Muscle layer of colon (tissue), 2 donors: ENCODE data around the gene FBXW10.
"Not testable (repeated sequence)": the region's sequence is repeated elsewhere in the genome, so short reads cannot be mapped to it uniquely, and the experiment has no call there.

Experiments used
- H3K27ac ChIP-seq: one replicate; pipeline ENCODE4 v1.7.0; 2013; ENCODE audit warnings: low read depth, mild to moderate bottlenecking, low read length, moderate library complexity
- H3K27me3 ChIP-seq, 2 donors: one replicate each; pipeline ENCODE4 v1.7.0; 2013; ENCODE audit warnings: low read length in 2 of 2, mild to moderate bottlenecking in 2 of 2; ENCODE audit not compliant: insufficient read depth in 2 of 2, control insufficient read depth in 1 of 2
- H3K36me3 ChIP-seq: one replicate; pipeline ENCODE4 v1.7.0; 2013; ENCODE audit warnings: mild to moderate bottlenecking, low read length; ENCODE audit not compliant: insufficient read depth
- H3K4me1 ChIP-seq: one replicate; pipeline ENCODE4 v1.7.0; 2013; ENCODE audit warnings: mild to moderate bottlenecking, low read length; ENCODE audit not compliant: insufficient read depth
- H3K4me3 ChIP-seq, 2 donors: one replicate each; pipeline ENCODE4 v1.7.0; 2013; ENCODE audit warnings: low read length in 2 of 2, low read depth in 1 of 2, mild to moderate bottlenecking in 1 of 2, moderate library complexity in 1 of 2
- H3K9ac ChIP-seq: one replicate; pipeline ENCODE4 v1.7.0; 2013; ENCODE audit warnings: low read length
- H3K9me3 ChIP-seq: one replicate; pipeline ENCODE4 v1.7.0; 2013; ENCODE audit warnings: mild to moderate bottlenecking, low read length
- donor health status: abdominal sarcoma.
- donor health status: Adenocarcinoma of cecum.

Gene FBXW10

DNA sequence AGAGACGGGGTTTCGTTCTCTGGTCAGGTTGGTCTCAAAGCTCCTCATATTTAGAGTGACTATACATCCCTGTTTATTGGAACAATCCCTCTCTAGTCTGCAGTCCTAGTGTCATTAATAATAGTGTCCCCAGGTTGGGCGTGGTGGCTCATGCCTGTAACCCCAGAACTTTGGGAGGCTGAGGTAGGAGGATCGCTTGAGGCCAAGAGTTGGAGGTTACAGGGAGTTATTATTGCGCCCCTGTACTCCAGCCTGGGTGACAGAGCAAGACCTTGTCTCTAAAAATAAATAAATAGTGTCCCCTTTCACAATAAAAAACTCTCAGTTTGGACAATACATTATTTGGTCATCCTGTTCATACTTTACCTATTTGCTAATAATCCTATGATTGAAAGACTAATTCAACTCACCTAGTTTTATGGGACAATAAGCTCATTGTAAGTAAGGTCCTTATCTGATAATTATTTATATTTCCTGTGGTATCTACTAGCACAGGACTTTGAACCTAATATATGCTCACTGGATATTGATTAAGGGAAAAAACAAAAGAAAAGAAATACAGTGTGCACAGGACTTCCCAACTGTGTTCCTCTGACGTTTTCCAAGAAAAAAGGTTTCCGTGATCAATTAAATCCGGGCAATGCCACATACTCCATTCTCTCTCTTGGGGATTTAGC lies 13.7 kb downstream of the FBXW10 start:
- not testable (repeated sequence) for H3K27ac ChIP-seq, H3K27me3 ChIP-seq, H3K36me3 ChIP-seq, H3K4me1 ChIP-seq, H3K4me3 ChIP-seq, H3K9me3 ChIP-seq, H3K9ac ChIP-seq

DNA sequence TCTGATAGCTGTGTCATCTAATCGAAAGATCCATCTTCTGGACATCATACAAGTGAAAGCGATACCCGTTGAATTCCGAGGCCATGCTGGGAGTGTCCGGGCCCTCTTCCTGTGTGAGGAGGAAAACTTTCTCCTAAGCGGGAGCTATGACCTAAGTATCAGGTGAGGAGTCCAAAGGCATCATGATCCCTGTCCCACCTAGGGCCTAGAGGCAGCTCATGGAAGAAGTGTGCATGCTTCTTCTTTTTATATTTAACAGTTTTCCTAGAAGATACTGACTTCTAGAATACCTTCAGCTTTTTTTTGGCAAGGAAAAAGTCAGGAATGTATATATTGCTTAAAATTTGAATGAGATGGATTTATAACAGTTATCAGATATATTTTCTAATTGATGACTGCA lies 14.5 kb downstream of the FBXW10 start:
- not testable (repeated sequence) for H3K9me3 ChIP-seq, H3K4me3 ChIP-seq, H3K27me3 ChIP-seq, H3K4me1 ChIP-seq, H3K27ac ChIP-seq, H3K36me3 ChIP-seq, H3K9ac ChIP-seq

DNA sequence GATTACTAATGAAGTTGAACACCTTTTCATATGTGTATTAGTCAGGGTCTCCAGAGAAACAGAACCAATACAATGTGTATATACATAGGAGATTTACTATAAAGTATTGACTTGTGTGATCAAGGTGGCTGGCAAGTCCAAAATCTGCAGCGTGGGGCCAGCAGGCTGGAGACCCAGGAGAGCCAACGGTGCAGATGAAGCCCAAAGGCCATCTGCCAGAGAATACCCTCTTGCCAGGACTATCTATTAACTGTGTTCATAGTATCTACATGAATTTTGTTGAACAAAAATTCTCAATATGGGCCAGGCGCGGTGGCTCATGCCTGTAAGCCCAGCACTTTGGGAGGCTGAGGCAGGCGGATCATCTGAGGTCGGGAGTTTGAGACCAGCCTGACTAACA lies 16.4 kb downstream of the FBXW10 start:
- not testable (repeated sequence) for H3K9me3 ChIP-seq, H3K4me1 ChIP-seq, H3K4me3 ChIP-seq, H3K9ac ChIP-seq, H3K27me3 ChIP-seq, H3K27ac ChIP-seq, H3K36me3 ChIP-seq

DNA sequence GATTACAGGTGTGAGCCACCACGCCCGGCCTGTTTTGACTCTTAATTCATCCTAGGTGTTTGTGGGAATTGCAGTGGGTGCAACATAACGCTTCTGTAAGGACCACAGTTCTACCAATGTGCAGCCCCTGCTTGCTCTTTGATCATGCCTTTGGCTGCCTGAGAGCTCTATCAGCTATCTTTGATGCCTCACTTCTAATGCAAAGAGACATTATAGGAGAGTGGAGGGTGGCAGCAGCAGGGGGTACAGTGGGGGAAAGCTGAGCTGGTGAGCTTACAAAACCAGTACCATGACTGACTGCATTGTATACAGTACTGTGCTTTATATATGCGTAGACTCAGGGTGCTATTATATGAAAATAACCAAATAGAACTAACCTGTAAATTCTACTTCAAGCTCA lies 26.7 kb downstream of the FBXW10 start:
- H3K27me3 ChIP-seq, H3K4me3 ChIP-seq, H3K4me1 ChIP-seq, H3K36me3 ChIP-seq, H3K27ac ChIP-seq, H3K9me3 ChIP-seq, H3K9ac ChIP-seq: not testable (repeated sequence)

DNA sequence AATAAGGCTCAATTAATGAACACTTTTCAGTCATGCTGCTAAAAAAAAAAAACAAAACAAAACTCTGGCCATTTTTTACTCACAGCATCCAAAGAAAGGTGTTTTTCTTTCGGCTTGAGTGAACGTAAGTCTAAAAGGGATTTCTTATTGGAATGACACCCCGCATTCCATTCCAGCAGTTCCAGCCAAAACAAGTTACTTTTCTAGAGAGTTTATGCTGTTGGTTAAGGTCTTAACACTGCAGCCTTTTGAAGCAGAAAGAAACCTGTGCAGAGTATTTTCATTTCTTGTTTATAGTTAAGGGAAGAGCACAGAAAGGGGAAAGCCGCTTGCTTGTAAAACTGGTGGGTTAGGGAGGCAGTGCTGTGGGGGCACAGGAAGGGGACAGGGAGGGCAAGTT lies 27.2 kb downstream of the FBXW10 start:
- not testable (repeated sequence) for H3K4me1 ChIP-seq, H3K27me3 ChIP-seq, H3K9ac ChIP-seq, H3K9me3 ChIP-seq, H3K36me3 ChIP-seq, H3K27ac ChIP-seq, H3K4me3 ChIP-seq

DNA sequence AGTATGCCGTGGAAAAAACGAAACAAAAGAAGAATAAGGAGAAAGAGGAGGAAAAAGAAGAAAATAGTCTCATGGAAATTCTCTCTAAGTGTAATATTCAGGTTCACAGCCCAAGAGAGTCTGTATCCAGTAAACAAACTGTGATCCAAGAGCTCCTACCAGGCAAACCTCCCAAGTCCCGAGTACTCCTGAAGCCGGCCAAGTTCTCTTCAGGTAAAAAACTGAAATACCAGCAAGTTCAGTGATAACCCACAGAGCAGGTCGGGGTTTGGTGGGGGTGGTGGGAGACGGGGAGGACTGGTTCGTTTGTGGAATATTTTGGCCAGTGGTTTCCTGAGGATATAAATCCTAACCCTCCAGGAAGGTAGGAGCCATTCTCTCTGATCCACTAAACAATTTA lies 28.6 kb downstream of the FBXW10 start:
- H3K9me3 ChIP-seq: no peaks in the 10 kb centered on the region
- H3K36me3 ChIP-seq: no peaks in the 10 kb centered on the region
- H3K4me3 ChIP-seq: no peak overlapping the region
- H3K4me1 ChIP-seq: no peaks in the 10 kb centered on the region
- no peaks in the 10 kb centered on the region for H3K27me3 ChIP-seq
- H3K9ac ChIP-seq: no peak overlapping the region
- no peak overlapping the region for H3K27ac ChIP-seq

DNA sequence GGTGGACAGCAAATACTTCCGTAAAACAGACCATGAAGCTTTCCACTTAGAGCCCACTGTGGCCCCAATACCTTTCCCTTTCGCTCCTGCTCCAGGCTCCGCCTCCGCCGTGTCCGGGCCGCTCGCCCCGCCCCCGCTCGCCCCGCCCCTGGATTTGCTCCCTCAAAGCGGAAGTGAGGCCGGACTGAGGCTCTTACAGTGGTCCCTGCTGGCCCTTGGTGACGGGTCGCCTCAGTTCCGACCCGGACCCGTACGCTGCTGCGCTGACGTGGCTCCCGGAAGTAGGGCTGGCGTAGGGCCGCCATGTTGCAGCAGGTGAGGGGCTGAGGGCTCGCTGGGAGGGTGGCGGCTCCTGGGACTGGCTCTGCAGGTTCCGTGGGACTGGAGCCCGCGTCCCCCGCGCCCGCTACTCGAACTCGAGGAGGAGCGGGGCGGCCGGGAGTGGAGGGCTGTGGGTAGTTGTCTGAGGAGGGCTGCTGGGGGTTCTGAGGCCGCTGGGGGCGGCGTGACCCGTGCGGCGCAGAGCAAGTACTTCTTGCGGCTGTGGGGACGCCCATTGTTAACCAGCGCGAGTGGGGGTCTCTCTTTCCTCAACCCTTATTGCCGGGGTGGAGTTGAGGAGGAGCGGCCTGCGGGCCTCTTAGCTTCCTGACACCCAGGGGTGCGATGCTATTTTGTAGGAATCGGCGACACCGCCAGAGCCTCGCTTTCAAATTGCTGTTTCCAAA lies 37.3 kb downstream of the FBXW10 start, which contains the start of gene TVP23B:
TSS of gene TVP23B (plus strand) at position 193 of the 728 bp plus-strand sequence. CDS start at position 304, 111 bp downstream.
- Histone ChIP-seq H3K27ac (peak within 1 kb of the TSS; percentile 34), H3K4me3 (peak within 1 kb of the TSS; percentile 45 to 54)
- not testable (repeated sequence) for H3K4me1 ChIP-seq, H3K27me3 ChIP-seq, H3K9ac ChIP-seq, H3K36me3 ChIP-seq, H3K9me3 ChIP-seq

DNA sequence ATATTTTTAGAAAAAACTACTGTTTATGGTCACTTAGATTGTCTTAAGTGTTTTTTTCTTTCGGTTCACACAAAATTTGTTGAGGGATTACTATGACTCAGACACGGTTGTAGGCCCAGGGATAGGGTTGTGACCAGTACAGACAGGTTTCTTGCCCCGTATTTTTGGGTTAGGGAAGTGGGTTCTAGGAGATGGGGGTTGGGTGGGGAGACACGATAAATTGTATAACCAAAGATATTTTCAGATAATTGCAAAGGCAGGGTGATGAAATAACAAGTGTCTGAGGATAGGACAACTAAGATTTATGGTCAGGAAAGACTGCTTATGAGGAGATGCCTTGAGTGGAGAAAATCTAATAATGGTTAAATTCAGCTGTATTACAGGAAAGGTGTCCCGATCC lies 38.0 kb downstream of the FBXW10 start:
- not testable (repeated sequence) for H3K4me3 ChIP-seq, H3K27ac ChIP-seq, H3K9me3 ChIP-seq

DNA sequence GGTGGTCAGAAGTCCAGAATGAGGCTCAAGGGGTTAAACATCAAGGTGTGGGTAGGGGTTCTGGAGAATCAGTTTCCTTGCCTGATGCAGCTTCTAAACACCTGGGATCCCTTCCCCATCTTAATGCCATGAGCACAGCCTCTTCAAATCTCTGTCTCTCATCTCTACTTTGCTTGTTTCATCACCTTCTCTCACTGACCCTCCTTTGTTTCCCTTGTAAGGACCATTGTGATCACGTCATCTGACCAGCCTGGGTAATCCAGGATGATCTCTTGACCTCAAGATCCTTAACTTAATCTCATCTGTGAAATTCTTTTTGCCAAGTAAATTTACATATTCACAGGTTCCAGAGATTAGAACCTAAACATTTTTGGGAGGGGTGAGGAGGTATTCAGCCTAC lies 42.1 kb downstream of the FBXW10 start:
- H3K27me3 ChIP-seq, H3K9ac ChIP-seq, H3K27ac ChIP-seq, H3K4me3 ChIP-seq, H3K36me3 ChIP-seq, H3K4me1 ChIP-seq, H3K9me3 ChIP-seq: not testable (repeated sequence)

More for the DNA sequence above, 38.0 kb downstream of the FBXW10 start:
- not testable (repeated sequence) for H3K9ac ChIP-seq, H3K4me1 ChIP-seq, H3K27me3 ChIP-seq, H3K36me3 ChIP-seq

DNA sequence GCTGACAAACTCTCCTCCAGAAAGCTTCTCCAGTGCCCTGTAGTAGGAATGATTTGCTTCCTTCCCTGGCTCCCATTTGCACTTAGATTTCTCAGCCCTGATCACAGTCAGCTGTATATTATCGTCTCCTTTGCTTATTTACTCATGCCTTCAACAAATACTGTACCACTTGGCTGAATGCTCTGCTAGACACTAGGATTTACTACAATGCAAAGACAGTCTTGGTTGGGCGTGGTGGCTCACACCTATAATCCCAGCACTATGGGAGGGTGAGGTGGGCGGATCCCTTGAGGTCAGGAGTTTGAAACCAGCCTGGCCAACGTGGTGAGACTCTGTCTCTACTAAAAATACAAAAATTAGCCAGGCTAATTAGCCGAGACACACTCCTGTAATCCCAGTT lies 43.0 kb downstream of the FBXW10 start:
- not testable (repeated sequence) for H3K4me1 ChIP-seq, H3K4me3 ChIP-seq, H3K9ac ChIP-seq, H3K27me3 ChIP-seq, H3K9me3 ChIP-seq, H3K27ac ChIP-seq, H3K36me3 ChIP-seq

DNA sequence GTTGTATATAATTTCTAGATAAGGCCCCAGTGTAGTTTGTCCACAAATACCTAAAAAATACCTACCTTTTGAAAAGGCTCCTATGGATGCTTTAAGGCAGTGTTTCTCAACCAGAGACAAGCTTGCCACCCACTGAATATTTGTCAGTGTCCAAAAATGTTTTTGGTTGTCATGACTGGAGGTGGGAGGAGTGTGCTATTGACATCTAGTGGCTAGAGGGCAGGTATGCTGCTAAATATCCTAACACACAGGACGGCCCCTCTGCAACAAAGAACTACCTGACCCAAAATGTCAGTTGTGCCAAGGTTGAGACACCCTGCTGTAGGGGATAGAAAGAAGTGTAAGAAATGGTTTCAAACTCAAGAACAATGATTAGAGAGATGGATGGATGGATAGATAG lies 47.5 kb downstream of the FBXW10 start:
- not testable (repeated sequence) for H3K9me3 ChIP-seq, H3K36me3 ChIP-seq, H3K4me1 ChIP-seq, H3K27ac ChIP-seq, H3K9ac ChIP-seq, H3K27me3 ChIP-seq, H3K4me3 ChIP-seq

DNA sequence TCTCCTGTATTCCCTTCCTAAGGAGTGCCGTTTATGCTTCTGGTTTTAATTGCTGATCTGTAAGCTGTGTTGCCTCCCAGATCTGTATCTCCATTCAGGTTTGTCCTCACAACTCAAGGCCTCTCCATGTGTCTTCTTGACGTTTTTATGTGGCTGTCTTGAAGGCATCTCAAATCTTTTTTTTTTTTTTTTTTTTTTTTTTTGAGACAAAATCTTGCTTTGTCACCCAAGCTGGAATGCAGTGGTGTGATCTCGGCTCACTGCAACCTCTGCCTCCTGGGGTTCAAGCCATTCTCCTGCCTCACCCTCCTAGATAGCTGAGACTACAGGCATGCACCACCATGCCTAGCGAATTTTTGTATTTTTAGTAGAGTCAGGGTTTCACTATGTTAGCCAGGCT lies 51.0 kb downstream of the FBXW10 start:
- not testable (repeated sequence) for H3K9me3 ChIP-seq, H3K9ac ChIP-seq, H3K27ac ChIP-seq, H3K4me1 ChIP-seq, H3K36me3 ChIP-seq, H3K4me3 ChIP-seq, H3K27me3 ChIP-seq
